ENCODE data around the gene CCDC137. TPM values are rescaled to one million over a fixed set of nuclear protein-coding genes. Genes with fewer than 3 reads are reported as not detected.
A peak's percentile ranks its signal among the peaks of the same experiment; 100 is the strongest.

Gene CCDC137
- total and polyA plus RNA-seq, 2 donors (not counting 3 experiments of a cell fraction or from before 2014, with no cell fraction given), result 12.9 to 32.2 TPM

DNA sequence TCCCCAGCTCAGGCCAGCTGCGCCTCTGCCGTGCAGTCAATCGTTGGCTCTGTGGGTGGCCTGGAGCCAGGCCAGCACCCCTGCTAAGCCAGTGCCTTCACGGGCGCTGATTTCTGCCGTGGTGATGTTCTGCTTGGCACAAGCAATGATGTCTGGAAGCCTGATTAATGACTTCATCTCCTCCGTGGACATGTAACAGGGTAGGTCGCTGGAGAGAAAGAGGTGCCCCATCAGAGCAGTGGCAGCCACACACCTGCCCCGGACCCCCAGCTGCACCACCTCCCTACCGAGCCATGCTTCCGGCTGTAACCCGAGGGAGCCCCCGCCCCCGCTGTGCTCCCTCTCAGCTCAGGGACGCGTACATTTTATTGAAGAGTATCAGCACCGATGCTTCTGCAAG lies 15.1 kb downstream of the CCDC137 start:
- H3K27ac ChIP-seq (ENCODE audit: insufficient read depth, low read depth, low read length), result no peak overlapping the region

DNA sequence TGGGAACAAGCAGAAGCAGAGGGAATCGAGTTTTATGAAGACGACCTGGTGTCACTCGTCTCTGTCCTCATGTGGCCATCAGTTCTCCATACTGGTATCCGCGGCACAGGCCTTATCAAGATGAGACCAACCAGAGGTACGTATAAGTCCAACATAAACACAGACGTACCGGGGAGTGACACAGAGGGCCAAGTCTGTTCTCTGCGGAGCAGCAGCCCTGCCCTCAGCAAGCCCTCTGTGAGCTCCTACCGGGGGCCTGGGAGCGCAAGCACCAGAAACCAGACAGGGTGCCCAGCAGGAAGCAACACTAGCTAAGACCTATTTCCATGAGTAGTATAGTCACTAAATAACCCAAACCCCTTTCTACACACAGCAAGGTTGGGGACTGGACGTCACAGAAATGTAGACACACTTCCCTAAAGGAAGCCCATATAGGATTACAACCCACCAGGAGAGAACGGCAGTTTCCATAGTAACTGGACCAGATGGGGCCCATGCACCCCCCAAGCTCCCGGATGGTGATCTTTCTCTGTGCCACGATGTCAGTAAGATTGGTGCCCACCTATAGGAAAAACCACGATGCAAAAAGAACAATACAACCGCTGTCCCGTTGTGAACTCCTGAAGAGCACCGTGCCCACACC lies 16.1 kb downstream of the CCDC137 start:
- ChIA-PET CTCF (interaction anchor here (1.2 kb wide), 1 partner anchor 15 kb away, joined by 4 read pairs; no protein-coding TSS in a partner anchor), POLR2A (interaction anchor here (1.0 kb wide), 1 partner anchor 21 kb away, joined by 4 read pairs; the partner anchor contains the start of gene MRPL12)
- intact Hi-C loops (cut with micrococcal nuclease) (loop anchor here (1.0 kb wide), 1 partner anchor 29 kb away; no protein-coding TSS in a partner anchor), dilution Hi-C loops (cut with MboI; ENCODE audit: extremely low pct_ligation_motif_present, low sequenced_read_pairs) (no loop called here)
- H4K20me1 ChIP-seq (replicated peaks; ENCODE audit: control insufficient read depth, extremely low read depth, insufficient read depth, low read length), result no peaks in the 10 kb centered on the region
- TSS peak; percentile 31 for BruUV-seq (replicated peaks)
- no peaks in the 10 kb centered on the region for H3K9me3 ChIP-seq (replicated peaks; ENCODE audit: control insufficient read depth, insufficient read depth, low read length)
- peak overlapping the region; percentile 46 to 93 (median 66) for H3K4me3 ChIP-seq (replicated peaks in 1 of 3; ENCODE audit: insufficient read depth in 1 of 3, low read depth in 1 of 3, low read length in 3 of 3)
- no peaks in the 10 kb centered on the region for H3K27me3 ChIP-seq (ENCODE audit: control insufficient read depth in 2 of 2, insufficient read depth in 2 of 2, low read length in 2 of 2)
- TF ChIP-seq JUN (IDR thresholded peaks at IDR 0.05; ENCODE audit: borderline replicate concordance, insufficient read depth, insufficient read length, low read depth) (no peak), FOS (IDR thresholded peaks at IDR 0.05; ENCODE audit: borderline replicate concordance, insufficient read depth, low read length) (no peak), POLR2AphosphoS5 (IDR thresholded peaks at IDR 0.05; ENCODE audit: insufficient read depth, low read depth, low read length) (no peak), POLR2A (IDR thresholded peaks at IDR 0.05; ENCODE audit: low read depth, low read length) (no peak), GATA2 (IDR thresholded peaks at IDR 0.05; ENCODE audit: insufficient read depth, insufficient read length, low read depth, low read length) (no peak)
- TF ChIP-seq, protein P1, sequence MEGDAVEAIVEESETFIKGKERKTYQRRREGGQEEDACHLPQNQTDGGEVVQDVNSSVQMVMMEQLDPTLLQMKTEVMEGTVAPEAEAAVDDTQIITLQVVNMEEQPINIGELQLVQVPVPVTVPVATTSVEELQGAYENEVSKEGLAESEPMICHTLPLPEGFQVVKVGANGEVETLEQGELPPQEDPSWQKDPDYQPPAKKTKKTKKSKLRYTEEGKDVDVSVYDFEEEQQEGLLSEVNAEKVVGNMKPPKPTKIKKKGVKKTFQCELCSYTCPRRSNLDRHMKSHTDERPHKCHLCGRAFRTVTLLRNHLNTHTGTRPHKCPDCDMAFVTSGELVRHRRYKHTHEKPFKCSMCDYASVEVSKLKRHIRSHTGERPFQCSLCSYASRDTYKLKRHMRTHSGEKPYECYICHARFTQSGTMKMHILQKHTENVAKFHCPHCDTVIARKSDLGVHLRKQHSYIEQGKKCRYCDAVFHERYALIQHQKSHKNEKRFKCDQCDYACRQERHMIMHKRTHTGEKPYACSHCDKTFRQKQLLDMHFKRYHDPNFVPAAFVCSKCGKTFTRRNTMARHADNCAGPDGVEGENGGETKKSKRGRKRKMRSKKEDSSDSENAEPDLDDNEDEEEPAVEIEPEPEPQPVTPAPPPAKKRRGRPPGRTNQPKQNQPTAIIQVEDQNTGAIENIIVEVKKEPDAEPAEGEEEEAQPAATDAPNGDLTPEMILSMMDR (IDR thresholded peaks at IDR 0.05; ENCODE audit: extremely low read depth in 1 of 2, insufficient read depth in 1 of 2, low read depth in 1 of 2, low read length in 2 of 2), result no peak
- DNase-seq (ENCODE audit: low read depth, low spot score) (no peak), FAIRE-seq (peak; percentile 37)
- H3K27ac ChIP-seq (ENCODE audit: insufficient read depth, low read depth, low read length), result peak overlapping the region; percentile 43
- H3K36me3 ChIP-seq (ENCODE audit: control insufficient read depth in 2 of 2, extremely low read depth in 1 of 2, insufficient read depth in 2 of 2, low read length in 2 of 2), result peaks cover 6 to 24% of the 10 kb centered on the region in 2 experiments
- H3K79me2 ChIP-seq (ENCODE audit: control insufficient read depth, insufficient read depth, low read length), result peaks cover 55% of the 10 kb centered on the region
- H3K9ac ChIP-seq (replicated peaks; ENCODE audit: extremely low read depth, insufficient read depth, low read length), result peak overlapping the region; percentile 87
- H3K9me1 ChIP-seq (replicated peaks; ENCODE audit: control insufficient read depth, extremely low read depth, insufficient read depth, low read length), result no peaks in the 10 kb centered on the region
- H3K4me1 ChIP-seq (ENCODE audit: control insufficient read depth, extremely low read depth, insufficient read depth, low read length), result peaks cover 16% of the 10 kb centered on the region
- H3K4me2 ChIP-seq (ENCODE audit: insufficient read depth, low read length), result peak overlapping the region; percentile 47
- H2AFZ ChIP-seq (ENCODE audit: low read depth, low read length), result peak overlapping the region; percentile 39

More for the DNA sequence above, 15.1 kb downstream of the CCDC137 start:
- Histone ChIP-seq H2AFZ (ENCODE audit: low read depth, low read length) (no peak overlapping the region), H3K27me3 (ENCODE audit: control insufficient read depth in 2 of 2, insufficient read depth in 2 of 2, low read length in 2 of 2) (no peaks in the 10 kb centered on the region), H4K20me1 (replicated peaks; ENCODE audit: control insufficient read depth, extremely low read depth, insufficient read depth, low read length) (no peaks in the 10 kb centered on the region), H3K4me3 (replicated peaks in 1 of 3; ENCODE audit: insufficient read depth in 1 of 3, low read depth in 1 of 3, low read length in 3 of 3) (no peak overlapping the region), H3K36me3 (ENCODE audit: control insufficient read depth in 2 of 2, extremely low read depth in 1 of 2, insufficient read depth in 2 of 2, low read length in 2 of 2) (peaks cover 6 to 13% of the 10 kb centered on the region in 2 experiments), H3K9ac (replicated peaks; ENCODE audit: extremely low read depth, insufficient read depth, low read length) (no peak overlapping the region), H3K9me3 (replicated peaks; ENCODE audit: control insufficient read depth, insufficient read depth, low read length) (no peaks in the 10 kb centered on the region), H3K79me2 (ENCODE audit: control insufficient read depth, insufficient read depth, low read length) (peaks cover 45% of the 10 kb centered on the region), H3K4me1 (ENCODE audit: control insufficient read depth, extremely low read depth, insufficient read depth, low read length) (peaks cover 16% of the 10 kb centered on the region), H3K4me2 (ENCODE audit: insufficient read depth, low read length) (no peak overlapping the region), H3K9me1 (replicated peaks; ENCODE audit: control insufficient read depth, extremely low read depth, insufficient read depth, low read length) (no peaks in the 10 kb centered on the region)
- ChIA-PET POLR2A (no interaction called here), CTCF (no interaction called here)
- TF ChIP-seq FOS (IDR thresholded peaks at IDR 0.05; ENCODE audit: borderline replicate concordance, insufficient read depth, low read length), result no peak
- TF ChIP-seq POLR2A (IDR thresholded peaks at IDR 0.05; ENCODE audit: low read depth, low read length), result no peak
- no peak for TF ChIP-seq JUN (IDR thresholded peaks at IDR 0.05; ENCODE audit: borderline replicate concordance, insufficient read depth, insufficient read length, low read depth)
- no peak for TF ChIP-seq POLR2AphosphoS5 (IDR thresholded peaks at IDR 0.05; ENCODE audit: insufficient read depth, low read depth, low read length)
- no TSS peak for BruUV-seq (replicated peaks)
- no peak for FAIRE-seq
- dilution Hi-C loops (cut with MboI; ENCODE audit: extremely low pct_ligation_motif_present, low sequenced_read_pairs) (no loop called here), intact Hi-C loops (cut with micrococcal nuclease) (no loop called here)
- no peak for DNase-seq (ENCODE audit: low read depth, low spot score)
